ENCODE results near the gene KCNK10. TPM values are rescaled to one million over a fixed set of nuclear protein-coding genes. Genes with fewer than 3 reads are reported as not detected.

KCNK10 gene
- total and polyA plus RNA-seq, 10 of the 15 experiments (the other 5 are each of a cell fraction or from before 2014, with no cell fraction given): 0.01 to 0.06 (median 0.02) TPM; not detected in 7

- intact Hi-C loops (cut with micrococcal nuclease; ENCODE audit: unreplicated experiment): no loop called here
- no peaks in the 10 kb centered on the region for H3K9me3 ChIP-seq (replicated peaks; ENCODE audit: control insufficient read depth, insufficient read depth, low read length)
- no peaks in the 10 kb centered on the region for H3K36me3 ChIP-seq (ENCODE audit: control insufficient read depth in 2 of 2, insufficient read depth in 2 of 2, low read length in 1 of 2)
- 29% methylated on average over 4 of the region's 4 CpGs for WGBS (ENCODE audit: insufficient coverage, insufficient replicate concordance, low lambda C conversion rate, missing lambda C conversion rate)
- DNase-seq (ENCODE audit: low read depth, low spot score) (no peak), FAIRE-seq (no peak), ATAC-seq (no peak)
- H3K4me1 ChIP-seq (ENCODE audit: control insufficient read depth, insufficient read depth, low read length): no peaks in the 10 kb centered on the region
- SMC1A ChIA-PET (ENCODE audit: uncharacterized antibody, unreplicated experiment): no interaction called here
- H3K9ac ChIP-seq (ENCODE audit: control insufficient read depth, insufficient read depth, low read length): no peak overlapping the region
- TF ChIP-seq NFIC (IDR thresholded peaks at IDR 0.05; ENCODE audit: low read depth, low read length) (no peak), TCF7 (IDR thresholded peaks at IDR 0.05; ENCODE audit: borderline replicate concordance) (no peak), EED (IDR thresholded peaks at IDR 0.05; ENCODE audit: low read depth) (no peak), BHLHE40 (IDR thresholded peaks at IDR 0.05; ENCODE audit: borderline replicate concordance in 1 of 2, low read depth in 2 of 2, low read length in 1 of 2) (no peak), NR2F1 (conservative IDR thresholded peaks at IDR 0.05) (no peak), NBN (IDR thresholded peaks at IDR 0.05) (no peak), RAD51 (IDR thresholded peaks at IDR 0.05) (no peak), SMC3 (IDR thresholded peaks at IDR 0.05; ENCODE audit: borderline replicate concordance, low read length) (no peak), BCL11A (IDR thresholded peaks at IDR 0.05; ENCODE audit: low read depth, low read length) (no peak), CBFB (IDR thresholded peaks at IDR 0.05; ENCODE audit: low read depth) (no peak), ZNF384 (IDR thresholded peaks at IDR 0.05; ENCODE audit: borderline replicate concordance, low read depth, low read length) (no peak), JUND (IDR thresholded peaks at IDR 0.05; ENCODE audit: low read depth, low read length) (no peak)
- CTCF ChIA-PET: no interaction called here
- no peak overlapping the region for H3K4me3 ChIP-seq
- RAD21 ChIA-PET (ENCODE audit: unreplicated experiment): no interaction called here
- POLR2A ChIA-PET: no interaction called here
- no peaks in the 10 kb centered on the region for H4K20me1 ChIP-seq (ENCODE audit: control insufficient read depth, insufficient read depth)
- H2AFZ ChIP-seq (ENCODE audit: control insufficient read depth, low read depth, low read length): no peak overlapping the region
- H3K4me2 ChIP-seq (ENCODE audit: control insufficient read depth, insufficient read depth): no peak overlapping the region
- no peaks in the 10 kb centered on the region for H3K27me3 ChIP-seq (replicated peaks in 1 of 2; ENCODE audit: control insufficient read depth in 2 of 2, insufficient read depth in 2 of 2, low read length in 1 of 2)
- no TSS peak for BruUV-seq (replicated peaks)
- H3K79me2 ChIP-seq (ENCODE audit: control insufficient read depth, insufficient read depth, low read length): no peaks in the 10 kb centered on the region
- in situ Hi-C loops (cut with MboI): no loop called here
- no peak overlapping the region for H3K27ac ChIP-seq (ENCODE audit: control insufficient read depth, insufficient read depth)
Measured at GRCh38 chr14:88310449-88310848, 12.6 kb downstream of the KCNK10 start.
